CD4-positive, CD25-positive, alpha-beta regulatory T cell (primary cell): Measurements from ENCODE around the gene MCAM. TPM values are rescaled to one million over a fixed set of nuclear protein-coding genes. Genes with fewer than 3 reads are reported as not detected.

Source experiments
- ATAC-seq, 2 donors: fragments of 150-1000 bp; cut with Tn5 transposase; one replicate each; pipeline ENCODE4 v1.10.0; 2021; ENCODE audit warnings: low read depth in 2 of 2, moderate number of reproducible peaks in 2 of 2, moderate library complexity in 1 of 2
- DNase-seq, 3 donors: peaks; one replicate each; pipeline versions ENCODE4 v3.0.0 to v3.0.0-alpha.2; 2012 to 2022; ENCODE audit warnings: mixed read lengths in 1 of 3
- H3K27ac ChIP-seq: one replicate; pipeline ENCODE4 v1.7.0; 2013; ENCODE audit warnings: mild to moderate bottlenecking, low read length; ENCODE audit not compliant: insufficient read depth, poor library complexity, severe bottlenecking
- H3K27me3 ChIP-seq: one replicate; pipeline ENCODE4 v1.7.0; 2013; ENCODE audit warnings: low read length; ENCODE audit not compliant: control insufficient read depth, insufficient read depth
- H3K36me3 ChIP-seq: one replicate; pipeline ENCODE4 v1.7.0; 2013; ENCODE audit warnings: mild to moderate bottlenecking, low read length, moderate library complexity; ENCODE audit not compliant: control insufficient read depth, insufficient read depth
- H3K4me1 ChIP-seq: 2 replicates; pipeline ENCODE4 v1.7.0; 2013; ENCODE audit warnings: mild to moderate bottlenecking, low read length; ENCODE audit not compliant: insufficient read depth, control insufficient read depth, poor library complexity, severe bottlenecking
- H3K4me3 ChIP-seq: one replicate; pipeline ENCODE4 v1.7.0; 2013; ENCODE audit warnings: low read depth, mild to moderate bottlenecking, low read length, moderate library complexity
- H3K9me3 ChIP-seq, 2 experiments: 1 replicate in 1 of 2; 2 replicates in 1 of 2; pipeline ENCODE4 v1.7.0; 2013; ENCODE audit warnings: low read length in 2 of 2, mild to moderate bottlenecking in 1 of 2, moderate library complexity in 1 of 2; ENCODE audit not compliant: control insufficient read depth in 2 of 2
- H3K27ac Mint-ChIP-seq, 3 donors: one replicate each; pipeline ENCODE4 v1.8.0; 2020 to 2022; ENCODE audit warnings: mild to moderate bottlenecking in 3 of 3, mixed read lengths in 3 of 3, moderate library complexity in 2 of 3
- H3K27me3 Mint-ChIP-seq: one replicate; pipeline ENCODE4 v1.8.0; 2022; ENCODE audit warnings: mild to moderate bottlenecking, mixed read lengths
- H3K36me3 Mint-ChIP-seq: one replicate; pipeline ENCODE4 v1.8.0; 2020; ENCODE audit warnings: mixed read lengths
- H3K4me1 Mint-ChIP-seq, 4 donors: one replicate each; pipeline ENCODE4 v1.8.0; 2020 to 2022; ENCODE audit warnings: mixed read lengths in 4 of 4, mild to moderate bottlenecking in 1 of 4
- H3K4me3 Mint-ChIP-seq, 4 donors: one replicate each; pipeline ENCODE4 v1.8.0; 2020 to 2022; ENCODE audit warnings: mild to moderate bottlenecking in 4 of 4, mixed read lengths in 4 of 4, moderate library complexity in 3 of 4
- H3K9me3 Mint-ChIP-seq, 7 donors: one replicate each; pipeline ENCODE4 v1.8.0; 2020 to 2022; ENCODE audit warnings: mixed read lengths in 7 of 7, mild to moderate bottlenecking in 3 of 7, moderate library complexity in 2 of 7
- polyA plus RNA-seq, 4 donors: library from polyadenylated mRNA; unstranded; fragments of 300-500 nt; fragmentation: Illumina TruSeq; gene quantifications; one replicate each; pipeline ENCODE4 v1.2.3, GENCODE V29; 2021
- total RNA-seq: library from RNA; stranded (reverse); gene quantifications from one replicate; pipeline ENCODE4 v1.2.3, GENCODE V29; 2022

The MCAM gene
- total RNA-seq (10.1 TPM), polyA plus RNA-seq (1 to 10 TPM in 3 of 4 donors, under 1 TPM in 1; 0.37 to 1.6 (median 1.5) TPM)

DNA sequence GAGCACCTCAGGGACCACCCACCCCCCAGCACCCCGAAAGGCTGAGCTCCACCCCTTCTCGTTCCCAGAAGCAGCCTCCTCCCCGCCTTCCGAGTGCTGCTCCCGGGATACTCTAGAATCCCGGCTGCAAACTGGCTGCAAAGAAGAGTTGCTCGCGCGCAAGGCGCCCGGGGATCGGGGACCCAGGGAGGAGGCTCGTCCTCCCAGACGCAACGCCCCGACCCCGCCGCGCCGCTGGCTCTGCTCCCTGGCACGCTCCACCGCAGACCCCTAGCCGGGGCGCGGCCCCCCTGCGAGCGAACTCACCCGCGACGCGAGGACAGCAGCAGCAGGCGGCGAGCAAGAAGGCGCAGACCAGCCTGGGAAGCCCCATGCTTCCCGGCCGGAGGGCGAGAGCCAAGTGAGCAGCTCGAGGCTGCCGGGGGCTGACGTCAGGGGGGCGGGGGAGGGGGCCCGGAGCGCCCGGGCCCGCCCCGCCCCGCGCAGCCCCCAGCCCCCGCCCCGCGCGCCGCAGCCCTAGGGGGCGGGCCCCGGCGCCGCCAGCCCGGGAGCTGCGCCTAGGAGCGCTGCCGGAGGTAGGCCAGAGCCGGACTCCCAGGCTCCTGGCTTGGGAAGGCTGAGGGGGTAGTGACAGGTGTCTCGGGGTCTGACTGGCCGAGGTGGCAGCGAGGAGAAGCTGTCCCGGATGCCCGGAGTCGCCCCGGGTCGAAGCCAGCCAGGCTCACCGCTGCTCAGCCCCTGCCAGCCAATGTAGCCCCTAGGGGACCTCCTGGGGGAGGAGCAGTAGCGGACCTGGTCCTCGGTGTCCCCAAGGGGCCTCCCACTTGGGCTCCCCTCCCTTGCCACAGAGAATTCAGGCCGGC lies at the start of gene MCAM:
Gene MCAM, minus strand, starts transcription at position 402 of the 863 bp plus-strand sequence. Its CDS starts 29 bp downstream, at position 373.
- peak within 1 kb of the TSS; percentile 44 for H3K4me3 ChIP-seq
- ATAC-seq (no peak), DNase-seq (no peak)
- H3K27ac ChIP-seq: peak within 1 kb of the TSS; percentile 14
- Mint-ChIP-seq H3K4me1 (peaks cover 0 to 46% (median 11%) of the 10 kb centered on the region in 4 donors), H3K4me3 (peak within 1 kb of the TSS; percentile 78 to 95 (median 87)), H3K27me3 (peaks cover 26% of the 10 kb centered on the region), H3K36me3 (no peaks in the 10 kb centered on the region), H3K9me3 (no peaks in the 10 kb centered on the region), H3K27ac (no peak within 1 kb of the TSS)
- no peaks in the 10 kb centered on the region for H3K27me3 ChIP-seq
- peaks cover 62% of the 10 kb centered on the region for H3K4me1 ChIP-seq
- H3K36me3 ChIP-seq: no peaks in the 10 kb centered on the region
- no peaks in the 10 kb centered on the region for H3K9me3 ChIP-seq

- no peak overlapping the region for H3K27ac Mint-ChIP-seq
- peaks cover 55% of the 10 kb centered on the region for H3K27me3 Mint-ChIP-seq
- peak overlapping the region in 2 of 4 donors; percentile 22 to 85 for H3K4me3 Mint-ChIP-seq
Measured at GRCh38 chr11:119365071-119365591, 48.2 kb upstream of the MCAM start.

GRCh38 chr11:119363851-119364590 lies 47.1 kb upstream of the MCAM start:
- Mint-ChIP-seq H3K36me3 (no peaks in the 10 kb centered on the region), H3K27ac (no peak overlapping the region), H3K9me3 (peaks cover 0 to 1% (median 0%) of the 10 kb centered on the region in 7 donors), H3K4me1 (peaks cover 0 to 15% (median 4%) of the 10 kb centered on the region in 4 donors), H3K4me3 (peak overlapping the region; percentile 22 to 85 (median 84)), H3K27me3 (peaks cover 66% of the 10 kb centered on the region)
- peaks cover 23% of the 10 kb centered on the region for H3K27me3 ChIP-seq
- peaks cover 6% of the 10 kb centered on the region for H3K4me1 ChIP-seq
- H3K27ac ChIP-seq: no peak overlapping the region
- no peaks in the 10 kb centered on the region for H3K9me3 ChIP-seq
- H3K4me3 ChIP-seq: no peak overlapping the region
- ATAC-seq: peak; percentile 63 to 69
- H3K36me3 ChIP-seq: no peaks in the 10 kb centered on the region
- peak; percentile 36 to 43 (median 36) for DNase-seq

More at GRCh38 chr11:119365071-119365591, 48.2 kb upstream of the MCAM start:
- H3K4me1 Mint-ChIP-seq: peaks cover 0 to 15% (median 4%) of the 10 kb centered on the region in 4 donors
- DNase-seq: no peak
- no peaks in the 10 kb centered on the region for H3K36me3 ChIP-seq
- peaks cover 0 to 1% (median 0%) of the 10 kb centered on the region in 7 donors for H3K9me3 Mint-ChIP-seq
- H3K4me1 ChIP-seq: peaks cover 6% of the 10 kb centered on the region
- H3K27me3 ChIP-seq: peaks cover 23% of the 10 kb centered on the region
- H3K4me3 ChIP-seq: no peak overlapping the region
- ATAC-seq: no peak
- no peak overlapping the region for H3K27ac ChIP-seq
- no peaks in the 10 kb centered on the region for H3K36me3 Mint-ChIP-seq
- H3K9me3 ChIP-seq: no peaks in the 10 kb centered on the region

DNA sequence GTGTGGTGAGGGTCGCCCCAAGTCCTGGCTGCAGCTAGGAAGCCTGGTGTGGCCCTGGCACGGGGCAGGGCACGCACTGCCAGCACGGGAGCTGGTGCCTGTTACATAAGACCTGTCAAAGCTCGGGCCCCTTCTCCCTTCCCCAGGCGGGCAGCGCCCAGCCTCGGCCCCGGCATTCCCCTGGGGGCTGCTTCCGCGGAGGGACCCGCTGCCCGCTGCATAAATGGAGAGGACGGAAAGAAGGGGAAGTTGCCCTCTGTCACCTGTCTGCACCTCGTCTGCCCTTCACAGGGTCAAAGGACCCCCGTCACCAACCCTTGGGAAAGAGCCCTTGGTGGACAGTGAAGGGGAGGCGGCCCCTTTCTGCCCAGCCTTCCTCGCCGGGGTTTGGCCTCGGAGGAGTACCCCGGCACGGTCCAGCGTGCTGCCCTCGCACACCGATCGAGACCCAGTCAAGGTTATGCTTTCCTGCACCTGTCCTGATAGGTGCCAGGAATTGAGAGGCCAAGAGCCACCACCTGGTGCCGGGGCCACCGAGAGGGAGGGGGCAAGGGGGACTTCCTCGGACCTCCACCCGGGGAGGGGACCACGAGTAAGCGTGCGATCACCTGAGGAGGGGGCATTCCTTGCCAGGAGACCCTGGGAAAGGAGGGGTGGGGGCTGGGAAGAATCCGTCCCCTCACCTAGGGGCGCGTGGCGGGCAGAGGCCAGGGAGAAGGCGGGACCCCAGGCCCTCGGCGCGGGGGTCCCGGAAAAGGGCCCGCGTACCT lies 46.3 kb upstream of the MCAM start:
- ATAC-seq: no peak
- Mint-ChIP-seq H3K36me3 (no peaks in the 10 kb centered on the region), H3K27ac (no peak overlapping the region), H3K4me3 (peak overlapping the region in 2 of 4 donors; percentile 57 to 69), H3K27me3 (peaks cover 74% of the 10 kb centered on the region), H3K9me3 (peaks cover 0 to under 1% (median 0%) of the 10 kb centered on the region in 7 donors), H3K4me1 (peaks cover 0 to 15% (median 4%) of the 10 kb centered on the region in 4 donors)
- Histone ChIP-seq H3K27ac (no peak overlapping the region), H3K4me3 (no peak overlapping the region), H3K36me3 (no peaks in the 10 kb centered on the region), H3K9me3 (no peaks in the 10 kb centered on the region), H3K27me3 (peaks cover 22% of the 10 kb centered on the region), H3K4me1 (peaks cover 6% of the 10 kb centered on the region)
- no peak for DNase-seq

GRCh38 chr11:119362741-119363080 lies 45.8 kb upstream of the MCAM start:
- no peak for ATAC-seq
- H3K9me3 ChIP-seq: no peaks in the 10 kb centered on the region
- Mint-ChIP-seq H3K9me3 (no peaks in the 10 kb centered on the region), H3K27me3 (peaks cover 74% of the 10 kb centered on the region), H3K4me3 (peak overlapping the region in 1 of 4 donors; percentile 69), H3K36me3 (no peaks in the 10 kb centered on the region), H3K27ac (no peak overlapping the region), H3K4me1 (peaks cover 0 to 15% (median 4%) of the 10 kb centered on the region in 4 donors)
- H3K36me3 ChIP-seq: no peaks in the 10 kb centered on the region
- peaks cover 6% of the 10 kb centered on the region for H3K4me1 ChIP-seq
- DNase-seq: no peak
- peaks cover 26% of the 10 kb centered on the region for H3K27me3 ChIP-seq
- H3K4me3 ChIP-seq: no peak overlapping the region
- no peak overlapping the region for H3K27ac ChIP-seq

DNA sequence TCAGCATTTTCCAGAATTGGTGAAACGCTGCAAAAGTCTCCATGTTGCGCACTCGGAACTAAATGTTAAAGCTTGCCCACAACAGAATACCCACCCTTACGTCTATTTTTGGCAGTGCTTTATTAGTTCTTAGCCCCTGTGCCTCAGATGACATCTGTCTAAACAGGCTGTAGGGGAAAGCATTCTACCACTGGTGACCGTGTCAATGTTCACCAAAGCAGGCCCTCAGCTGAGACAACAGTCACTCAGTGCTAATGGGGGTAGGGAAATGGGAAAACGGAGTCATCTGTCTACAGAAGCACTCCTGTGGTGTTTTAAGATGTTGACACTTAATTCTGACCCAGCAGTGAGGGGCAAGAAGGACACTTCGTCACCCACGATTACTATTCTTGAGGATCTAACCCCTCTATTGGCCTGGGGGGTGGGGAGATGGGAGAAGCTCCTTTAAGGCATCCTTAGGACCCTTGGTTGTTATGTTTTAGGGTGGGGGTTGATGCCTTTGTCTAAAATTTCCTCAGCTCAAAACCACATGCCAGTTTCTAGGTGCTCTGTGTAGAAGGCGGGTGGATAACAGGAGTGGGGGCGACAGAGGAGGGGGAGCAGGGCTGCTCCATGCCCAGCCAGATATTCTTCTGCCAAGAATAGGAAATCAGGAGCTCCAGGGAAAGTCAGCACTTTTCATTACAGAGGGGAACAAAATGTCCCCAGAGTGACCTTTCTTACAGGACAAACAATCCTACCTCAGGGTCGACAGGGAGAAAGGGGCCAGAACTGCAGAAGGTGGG lies 45.2 kb upstream of the MCAM start:
- H3K4me3 Mint-ChIP-seq: no peak overlapping the region
- no peak overlapping the region for H3K27ac Mint-ChIP-seq
- H3K9me3 Mint-ChIP-seq: no peaks in the 10 kb centered on the region
- peaks cover 30% of the 10 kb centered on the region for H3K27me3 ChIP-seq
- no peak overlapping the region for H3K4me3 ChIP-seq
- peaks cover 76% of the 10 kb centered on the region for H3K27me3 Mint-ChIP-seq
- H3K4me1 ChIP-seq: peaks cover 6% of the 10 kb centered on the region
- no peaks in the 10 kb centered on the region for H3K36me3 ChIP-seq
- ATAC-seq (no peak), DNase-seq (no peak)
- H3K36me3 Mint-ChIP-seq: no peaks in the 10 kb centered on the region
- no peaks in the 10 kb centered on the region for H3K9me3 ChIP-seq
- no peak overlapping the region for H3K27ac ChIP-seq
- peaks cover 0 to 20% (median 5%) of the 10 kb centered on the region in 4 donors for H3K4me1 Mint-ChIP-seq
